HS-27A (cell line): ENCODE results near the gene PTPRG.
A peak's percentile ranks its signal among the peaks of the same experiment; 100 is the strongest.

Experiments
- DNase-seq: peaks from one replicate; pipeline ENCODE4 v3.0.0-alpha.2; 2012; ENCODE audit warnings: low read depth, missing footprints

Gene PTPRG

GRCh38 chr3:61929617-61930016, 368.2 kb downstream of the PTPRG start:
- no peak for DNase-seq

DNA sequence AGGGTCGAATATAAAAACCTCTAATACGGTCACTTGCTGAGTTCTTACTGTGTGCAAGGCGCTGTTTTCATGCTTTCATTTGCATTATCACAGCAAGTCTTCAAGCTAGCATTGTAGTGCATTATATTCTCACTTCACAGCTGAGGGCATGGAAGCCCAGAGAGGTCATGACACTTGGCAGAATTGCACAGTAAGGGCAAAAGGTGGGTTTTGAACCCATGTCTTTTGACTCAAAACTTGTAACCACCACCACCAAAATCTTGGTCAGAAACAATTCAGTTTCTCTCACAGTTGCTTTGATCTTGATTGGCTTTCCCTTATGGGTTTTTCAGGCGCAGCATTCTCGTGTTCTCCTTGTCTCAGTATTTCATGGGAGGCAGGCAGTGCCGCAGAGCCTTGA, 371.1 kb downstream of the PTPRG start:
- no peak for DNase-seq

- DNase-seq: no peak
These were observed 372.6 kb downstream of the PTPRG start for GRCh38 chr3:61933798-61934504.

DNA sequence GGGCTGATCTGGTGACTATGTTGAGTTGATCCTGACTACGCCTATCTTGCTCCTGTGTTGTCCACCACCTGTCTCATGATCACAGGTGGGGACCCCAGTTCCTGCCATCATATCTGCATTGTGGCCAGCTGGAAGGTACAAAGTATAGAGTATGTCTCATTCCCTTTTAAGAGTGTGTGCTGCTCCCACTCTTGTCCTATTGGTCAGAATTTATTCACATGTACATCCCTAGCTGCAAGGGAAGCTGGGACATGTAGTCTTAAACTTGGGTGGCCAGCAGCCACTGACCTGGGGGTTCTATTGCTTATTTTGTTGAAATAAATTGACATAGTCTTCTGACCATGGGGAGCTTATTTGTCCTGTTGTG, 373.1 kb downstream of the PTPRG start:
- no peak for DNase-seq

GRCh38 chr3:61935814-61936213, 374.4 kb downstream of the PTPRG start:
- DNase-seq: no peak

GRCh38 chr3:61936344-61936937, 375.1 kb downstream of the PTPRG start:
- peak; percentile 11 for DNase-seq

- no peak for DNase-seq
These were observed 376.1 kb downstream of the PTPRG start for GRCh38 chr3:61937477-61937876.

- no peak for DNase-seq
These were observed 377.6 kb downstream of the PTPRG start for GRCh38 chr3:61938878-61939549.

GRCh38 chr3:61940236-61940635, 378.9 kb downstream of the PTPRG start:
- DNase-seq: no peak

DNA sequence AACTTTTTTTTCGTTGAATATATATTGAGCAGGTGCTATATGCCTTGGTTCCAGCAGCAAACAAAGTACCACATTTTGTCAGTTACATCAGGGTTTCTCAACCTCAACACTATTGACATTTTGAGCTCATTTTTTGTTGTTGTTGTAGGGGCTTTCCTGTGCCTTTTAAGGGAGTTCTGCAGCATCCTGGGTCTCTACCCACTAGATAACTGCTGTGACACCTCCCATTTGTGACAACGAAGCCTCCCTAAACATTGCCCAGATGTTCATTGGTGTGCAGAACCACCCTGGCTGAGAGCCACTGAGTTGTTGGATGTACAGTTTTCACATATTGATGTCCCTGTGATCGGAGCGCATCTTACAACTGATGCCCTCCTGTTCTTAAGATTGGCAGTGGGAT, 382.6 kb downstream of the PTPRG start:
- DNase-seq: no peak

DNA sequence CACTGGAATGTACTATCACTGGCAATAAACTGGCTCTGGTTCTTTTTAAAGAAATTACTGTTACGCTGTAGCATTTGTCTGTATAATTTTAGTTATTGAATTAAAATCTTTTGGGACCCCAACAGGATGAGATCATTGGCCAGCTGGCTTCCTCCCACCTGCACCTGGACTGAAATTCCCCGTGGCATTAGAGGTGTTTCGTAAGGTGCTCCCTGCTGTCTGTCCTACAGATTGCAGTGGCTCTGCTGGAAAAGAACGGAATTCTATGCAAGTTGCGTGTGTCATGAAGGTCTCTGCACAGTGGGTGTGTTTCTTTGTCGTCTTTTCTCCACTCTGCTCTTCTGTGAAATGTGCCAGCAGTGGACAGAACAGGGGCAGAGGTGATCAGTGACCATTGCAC, 383.4 kb downstream of the PTPRG start:
- DNase-seq: no peak

DNA sequence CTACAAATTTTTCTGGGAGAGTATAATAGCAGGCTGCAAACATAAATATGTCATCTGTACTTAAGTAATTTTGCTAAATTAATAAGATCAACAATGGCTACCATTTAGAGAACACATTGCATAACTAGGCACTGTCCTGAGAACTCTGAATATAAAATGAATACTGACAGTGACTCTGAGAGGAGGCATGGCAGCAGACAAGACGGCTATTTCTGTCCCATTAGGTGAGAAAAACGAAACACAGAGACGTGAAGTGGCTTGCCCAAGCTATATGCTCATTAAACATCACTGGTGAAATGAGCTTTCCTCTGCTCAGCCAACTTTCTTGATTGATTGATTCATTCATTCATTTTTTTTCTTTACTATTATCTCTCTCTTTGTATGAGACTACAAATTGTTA, 384.3 kb downstream of the PTPRG start:
- DNase-seq: no peak

- no peak for DNase-seq
These were observed 385.4 kb downstream of the PTPRG start for GRCh38 chr3:61946570-61947324.

GRCh38 chr3:61947456-61947855, 386.1 kb downstream of the PTPRG start:
- DNase-seq: no peak

- DNase-seq: no peak
These were observed 387.4 kb downstream of the PTPRG start for GRCh38 chr3:61948699-61949305.

DNA sequence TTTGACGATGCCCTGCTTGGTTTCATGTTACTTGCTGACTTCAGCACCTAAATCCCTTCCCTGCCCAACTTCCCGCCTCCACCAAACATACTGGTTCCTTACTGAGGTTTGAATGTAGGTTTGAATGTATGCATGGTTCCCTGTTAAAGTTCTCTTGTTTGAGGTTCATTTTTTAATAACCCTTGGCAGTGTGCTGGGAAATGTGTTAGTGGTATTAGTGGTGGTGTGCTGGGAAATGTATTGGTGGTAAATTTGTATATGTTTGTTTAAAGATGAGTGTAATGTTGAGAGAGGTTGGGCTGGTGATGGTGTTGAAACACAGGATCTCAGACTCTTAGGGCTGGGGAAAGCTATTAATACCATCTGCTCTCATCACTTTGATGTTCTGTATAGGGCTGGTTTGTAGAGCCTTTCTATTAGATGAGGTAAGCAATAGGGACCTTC, 392.7 kb downstream of the PTPRG start:
- no peak for DNase-seq

DNA sequence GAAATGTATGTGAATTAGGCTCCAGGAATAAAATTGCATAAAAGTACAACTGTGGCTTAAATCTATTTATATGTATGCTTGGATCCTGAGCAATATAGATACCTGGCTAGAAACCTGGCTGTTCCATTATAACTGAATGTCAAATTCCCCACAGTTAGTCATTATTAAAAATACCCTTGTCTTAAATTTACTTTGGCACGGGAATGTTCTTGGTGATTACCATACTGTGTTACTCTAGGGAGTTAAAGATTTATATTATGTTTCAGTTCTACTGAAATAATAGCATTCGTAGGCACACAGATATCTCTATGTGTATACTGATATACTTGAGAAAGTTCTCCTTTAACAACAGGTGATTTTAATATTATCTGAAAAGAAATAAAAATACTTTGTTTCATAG, 394.1 kb downstream of the PTPRG start:
- DNase-seq: no peak

DNA sequence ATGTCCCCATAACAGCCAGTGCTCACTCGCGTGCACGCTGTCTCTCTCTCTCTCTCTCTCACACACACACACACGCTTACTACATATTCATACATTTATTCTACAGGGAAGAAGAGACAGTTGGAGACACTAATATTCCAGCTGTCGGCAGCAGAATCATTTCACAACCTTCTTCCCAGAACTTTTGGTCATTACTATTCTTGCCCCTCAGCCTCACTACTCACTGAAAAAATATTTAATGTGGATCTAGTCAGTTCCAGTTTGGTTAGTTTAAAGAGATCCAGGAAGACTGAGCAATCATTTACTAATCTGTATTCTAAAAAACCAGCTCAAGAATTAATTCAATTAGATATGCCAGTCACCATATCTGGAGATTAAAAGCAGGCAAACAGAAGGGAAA, 394.9 kb downstream of the PTPRG start:
- no peak for DNase-seq

DNA sequence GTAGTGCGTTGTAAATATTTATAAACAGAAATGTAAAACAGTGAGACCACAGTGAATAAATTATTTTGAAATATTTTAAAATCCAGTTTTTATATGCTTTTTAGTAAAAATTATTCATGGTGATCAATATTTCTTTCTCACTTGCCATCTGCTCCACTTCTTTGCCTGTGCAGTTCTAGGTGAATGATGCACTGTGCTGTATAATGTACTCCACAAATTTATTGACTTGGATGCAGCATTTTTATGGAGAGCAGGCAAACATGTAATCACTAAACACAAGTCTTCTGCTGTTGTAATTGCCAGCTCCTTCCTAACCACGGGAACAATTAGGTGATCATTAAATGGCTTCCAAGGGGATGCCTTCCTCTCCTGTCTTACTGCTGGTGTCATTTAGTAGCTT, 395.9 kb downstream of the PTPRG start:
- DNase-seq: no peak

DNA sequence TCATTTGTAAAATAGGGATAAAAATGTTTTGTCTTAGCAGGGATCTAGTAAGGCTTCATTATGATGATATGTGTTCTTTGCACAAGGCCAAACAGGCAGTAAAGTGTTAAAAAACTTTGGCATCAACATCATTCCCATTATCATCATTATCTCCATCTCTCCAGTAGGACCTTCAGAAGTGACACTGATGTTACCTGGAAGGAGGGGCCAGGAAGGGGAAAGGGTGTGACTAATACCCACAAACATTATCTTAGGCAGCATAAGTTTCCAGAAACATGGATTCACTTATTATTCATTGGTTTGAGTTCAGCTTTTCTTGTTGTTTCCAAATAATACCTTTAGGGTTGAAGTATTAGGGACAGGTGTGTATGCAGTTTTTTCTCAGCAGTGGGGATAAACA, 399.6 kb downstream of the PTPRG start:
- no peak for DNase-seq

DNA sequence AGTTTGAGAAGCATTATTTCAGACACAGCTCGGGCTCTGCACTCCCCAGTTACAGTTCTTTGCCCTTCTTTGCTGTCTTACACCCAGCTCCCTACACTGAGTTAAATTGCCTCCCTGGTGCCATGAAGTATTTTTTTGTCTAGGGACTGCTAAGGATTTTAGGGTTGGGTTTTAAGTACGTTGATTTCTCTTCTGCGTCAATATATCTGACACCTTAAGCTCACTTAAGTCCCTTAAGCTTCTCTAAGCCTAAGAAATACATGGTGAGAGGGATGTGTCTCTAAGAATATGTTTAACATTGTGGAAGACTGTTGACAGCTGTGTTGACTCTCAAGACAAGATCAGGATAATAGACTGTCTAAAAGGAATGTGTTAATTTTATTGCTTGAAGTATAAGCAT, 400.5 kb downstream of the PTPRG start:
- no peak for DNase-seq

- DNase-seq: no peak
These were observed 403.2 kb downstream of the PTPRG start for GRCh38 chr3:61964566-61964965.
